Stomach (tissue), 4 donors: ENCODE data around the gene CGREF1.

Experiments
- CTCF ChIP-seq, 7 experiments: fragments of 450-650 bp in 4 of 7; fragments of 200-600 bp in 3 of 7; sonication (generic) in 3 of 7; IDR thresholded peaks; one replicate each; pipeline ENCODE4 v1.5.1; 2016 to 2019; ENCODE audit warnings: antibody characterized with exemption in 7 of 7, control low read depth in 2 of 7, mild to moderate bottlenecking in 1 of 7
- POLR2A ChIP-seq, 4 donors: fragments of 450-650 bp; IDR thresholded peaks; one replicate each; pipeline ENCODE4 v1.6.1; 2016; ENCODE audit warnings: antibody characterized with exemption in 4 of 4, control low read depth in 2 of 4, mild to moderate bottlenecking in 1 of 4, moderate library complexity in 1 of 4
- POLR2AphosphoS5 ChIP-seq, 3 donors: sonication (generic); formaldehyde crosslinking; IDR thresholded peaks; one replicate each; pipeline ENCODE4 v1.6.1; 2016; ENCODE audit warnings: antibody characterized with exemption in 3 of 3

DNA sequence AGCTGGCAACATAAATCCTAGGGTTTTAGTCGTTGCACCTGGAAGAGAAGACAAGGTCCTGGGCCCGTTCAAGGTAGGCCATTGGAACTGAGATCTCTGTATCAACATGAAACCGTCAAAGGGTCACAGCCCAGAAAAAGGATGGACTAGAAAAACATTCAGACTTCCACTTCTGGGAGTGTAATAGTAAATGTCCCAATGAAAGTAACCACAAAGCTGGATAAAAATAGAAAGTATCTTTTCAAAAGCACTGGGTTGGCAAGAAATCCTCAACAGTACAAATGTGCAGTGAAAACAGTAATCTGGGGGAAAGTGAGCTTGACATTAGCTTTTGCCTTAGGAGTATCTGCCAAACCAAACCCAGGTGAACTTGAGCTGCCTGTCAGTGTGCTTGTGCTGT is 12.9 kb downstream of the CGREF1 start:
- no peak for TF ChIP-seq CTCF (IDR thresholded peaks at IDR 0.05)
- TF ChIP-seq POLR2AphosphoS5 (IDR thresholded peaks at IDR 0.05) = no peak
- no peak for TF ChIP-seq POLR2A (IDR thresholded peaks at IDR 0.05)
